Ishikawa (cell line): ENCODE measurements around the gene ASXL3.

Experiments used
- FOXM1 ChIP-seq: IDR thresholded peaks from 2 replicates; pipeline ENCODE4 v1.6.1; 2012; ENCODE audit warnings: low read depth, borderline replicate concordance
- REST ChIP-seq: IDR thresholded peaks from 2 replicates; pipeline ENCODE4 v1.6.1; 2012; ENCODE audit warnings: low read depth, mild to moderate bottlenecking

DNA sequence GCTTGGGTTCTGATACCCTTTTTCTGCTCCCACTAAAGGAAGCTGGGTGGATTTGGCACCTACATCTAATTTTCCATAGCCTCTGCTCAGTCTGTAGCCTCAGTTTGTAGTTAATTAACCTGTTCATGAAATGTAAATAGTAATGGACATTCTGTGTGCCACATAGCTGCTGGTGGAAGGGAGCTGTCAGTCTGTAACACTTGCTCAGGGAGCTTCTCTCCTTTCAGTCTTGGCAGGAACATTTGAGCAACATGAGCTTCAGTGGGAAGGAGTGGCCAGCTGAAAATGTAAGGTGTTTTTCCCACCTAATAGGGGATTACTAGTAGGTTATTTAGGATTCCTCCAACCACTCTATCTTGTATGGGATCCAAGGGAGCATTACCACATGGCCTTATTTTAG, 203.4 kb downstream of the ASXL3 start:
- TF ChIP-seq REST (no peak), FOXM1 (no peak)
